Measurements from ENCODE around the gene ZFP14.
"Not testable (repeated sequence)": the region's sequence is repeated elsewhere in the genome, so short reads cannot be mapped to it uniquely, and the experiment has no call there.

Gene ZFP14

DNA sequence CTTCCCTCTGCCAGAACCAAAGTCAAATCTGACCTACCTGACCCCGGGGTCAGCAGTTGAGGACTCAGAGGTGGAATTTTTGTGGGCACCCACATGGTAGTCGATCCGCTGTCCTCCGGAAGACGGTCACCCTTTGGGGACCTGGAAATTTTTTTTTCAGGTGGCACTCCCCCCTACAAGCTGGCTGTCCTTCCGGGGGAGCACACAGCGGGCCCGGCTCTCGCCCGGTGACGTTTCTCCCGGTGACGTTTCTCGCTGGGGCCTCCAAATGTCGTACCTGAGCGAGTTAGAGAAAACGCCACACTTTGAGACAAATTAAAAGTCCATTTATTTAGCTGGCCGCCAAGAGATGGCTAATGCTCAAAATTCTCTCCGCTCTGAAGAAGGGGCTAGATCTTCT, 48.8 kb downstream of the ZFP14 start:
- DNase-seq = no peak

DNA sequence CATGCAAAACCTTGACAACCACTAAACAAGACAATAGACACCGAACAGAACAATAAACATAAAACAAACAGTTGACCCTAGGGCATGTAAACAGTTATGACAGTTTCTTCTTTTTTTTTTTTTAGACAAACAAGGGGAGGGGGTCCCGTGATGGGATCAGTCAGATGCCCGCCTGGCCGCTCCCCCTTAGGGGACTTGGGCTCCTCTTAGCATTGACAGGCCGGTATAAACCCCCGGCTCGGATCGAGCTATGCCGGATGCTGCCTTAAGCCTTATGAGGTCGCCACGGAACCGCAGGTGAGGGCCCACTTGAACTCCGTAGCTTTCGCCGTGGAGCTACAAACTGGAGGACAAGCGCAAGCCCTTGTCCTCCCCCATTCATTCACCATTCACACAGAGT, 49.5 kb downstream of the ZFP14 start:
- not testable (repeated sequence) for DNase-seq

DNA sequence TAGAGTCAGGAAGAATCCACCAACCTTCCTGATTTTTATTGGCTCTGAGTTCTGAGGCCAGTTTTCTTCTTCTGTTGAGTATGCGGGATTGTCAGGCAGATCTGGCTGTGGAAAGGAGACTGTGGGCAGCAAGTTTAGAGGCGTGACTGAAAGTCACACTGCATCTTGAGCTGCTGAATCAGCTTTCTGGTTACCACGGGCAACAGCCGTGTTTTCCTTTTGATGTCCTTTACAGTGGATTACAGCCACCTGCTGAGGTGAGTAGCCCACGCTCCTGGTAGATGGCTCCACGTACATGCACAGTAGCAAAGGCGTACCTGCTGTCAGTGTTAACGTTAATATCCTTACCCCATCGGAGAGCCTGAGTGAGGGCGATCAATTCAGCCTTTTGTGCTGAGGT, 52.4 kb downstream of the ZFP14 start:
- not testable (repeated sequence) for DNase-seq

- not testable (repeated sequence) for DNase-seq
Observed at GRCh38 chr19:36315164-36315563, 63.8 kb downstream of the ZFP14 start.

DNA sequence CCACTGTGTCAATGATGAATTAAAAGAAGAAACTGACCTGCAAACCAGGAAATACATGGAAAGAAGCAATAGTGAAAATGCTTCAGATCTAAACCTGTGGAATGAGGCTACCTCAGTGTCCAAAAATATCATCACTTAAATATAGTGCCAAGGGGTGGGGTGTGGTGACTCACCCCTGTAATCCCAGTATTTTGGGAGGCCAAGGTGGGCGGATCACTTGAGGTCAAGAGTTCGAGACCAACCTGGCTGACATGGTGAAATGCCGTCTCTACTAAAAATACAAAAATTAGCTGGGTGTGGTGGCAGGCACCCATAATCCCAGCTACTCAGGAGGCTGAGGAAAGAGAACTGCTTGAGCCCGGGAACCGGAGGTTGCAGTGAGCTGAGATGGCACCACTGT, 64.9 kb downstream of the ZFP14 start:
- DNase-seq = not testable (repeated sequence)

- not testable (repeated sequence) for DNase-seq
Observed at GRCh38 chr19:36311098-36311760, 67.8 kb downstream of the ZFP14 start.

DNA sequence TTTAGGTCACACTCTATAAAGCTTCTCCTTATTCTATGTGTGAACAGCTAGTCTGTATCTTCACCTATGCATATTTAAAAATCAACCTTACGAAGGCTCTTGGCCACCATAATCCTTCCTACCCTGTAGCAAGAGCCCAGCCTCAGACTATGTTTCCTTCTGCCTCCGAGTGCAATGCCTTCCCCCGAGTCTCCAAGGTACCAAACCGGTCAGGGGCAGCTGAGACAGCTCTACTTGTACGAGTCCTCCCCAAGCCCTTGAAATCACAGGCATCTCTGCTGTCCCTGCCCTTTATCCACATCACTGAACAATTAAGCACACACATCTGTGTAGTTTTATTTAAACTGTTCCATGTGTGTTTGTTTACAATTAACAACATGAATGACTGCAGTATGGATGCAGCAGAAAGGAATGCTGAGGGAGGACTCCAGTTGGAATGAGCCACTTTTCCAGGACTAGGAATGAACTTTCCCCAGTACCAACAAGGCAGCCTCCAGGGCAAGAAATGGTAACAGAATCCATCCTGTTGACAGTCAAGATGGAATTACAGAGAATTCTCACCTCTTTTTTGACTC, 68.5 kb downstream of the ZFP14 start:
- not testable (repeated sequence) for DNase-seq

- DNase-seq = not testable (repeated sequence)
Observed at GRCh38 chr19:36309759-36310158, 69.2 kb downstream of the ZFP14 start.

- DNase-seq = not testable (repeated sequence)
Observed at GRCh38 chr19:36309309-36309708, 69.7 kb downstream of the ZFP14 start.

- not testable (repeated sequence) for DNase-seq
Observed at GRCh38 chr19:36292317-36292716, 86.7 kb downstream of the ZFP14 start.

All from midbrain (tissue), 1 donor.